BLaER1 treated with 17β-estradiol and CSF1 and Interleukin-3, amounts not matched to agents 10 nM and 100 nM (cell line): ENCODE data around the gene ARID1A.
A peak's percentile ranks its signal among the peaks of the same experiment; 100 is the strongest.

Experiments used
- H3K27ac ChIP-seq, 11 experiments: shearing (Covaris generic); formaldehyde crosslinking; 2 replicates each; pipeline ENCODE4 v1.8.1; 2022
- H3K27me3 ChIP-seq, 11 experiments: shearing (Covaris generic); formaldehyde crosslinking; 2 replicates each; pipeline ENCODE4 v1.8.1; 2022
- H3K36me3 ChIP-seq, 11 experiments: shearing (Covaris generic); formaldehyde crosslinking; 2 replicates each; pipeline ENCODE4 v1.8.1; 2022
- H3K4me1 ChIP-seq, 10 experiments: shearing (Covaris generic); formaldehyde crosslinking; 2 replicates each; pipeline ENCODE4 v1.8.1; 2022
- H3K4me2 ChIP-seq, 11 experiments: shearing (Covaris generic); formaldehyde crosslinking; 2 replicates each; pipeline ENCODE4 v1.8.1; 2022
- H3K4me3 ChIP-seq, 10 experiments: shearing (Covaris generic); formaldehyde crosslinking; 2 replicates each; pipeline ENCODE4 v1.8.1; 2022
- H3K9ac ChIP-seq, 11 experiments: shearing (Covaris generic); formaldehyde crosslinking; 2 replicates each; pipeline ENCODE4 v1.8.1; 2022
- H3K9me3 ChIP-seq, 11 experiments: shearing (Covaris generic); formaldehyde crosslinking; replicated peaks in 1 of 11; 2 replicates each; pipeline ENCODE4 v1.8.1; 2022
- H4K20me1 ChIP-seq, 11 experiments: shearing (Covaris generic); formaldehyde crosslinking; 2 replicates each; pipeline ENCODE4 v1.8.1; 2022
- Cebpa-rat ChIP-seq, 11 experiments: shearing (Covaris generic); IDR thresholded peaks; 2 replicates each; pipeline ENCODE4 v1.8.1; 2022

ARID1A gene

DNA sequence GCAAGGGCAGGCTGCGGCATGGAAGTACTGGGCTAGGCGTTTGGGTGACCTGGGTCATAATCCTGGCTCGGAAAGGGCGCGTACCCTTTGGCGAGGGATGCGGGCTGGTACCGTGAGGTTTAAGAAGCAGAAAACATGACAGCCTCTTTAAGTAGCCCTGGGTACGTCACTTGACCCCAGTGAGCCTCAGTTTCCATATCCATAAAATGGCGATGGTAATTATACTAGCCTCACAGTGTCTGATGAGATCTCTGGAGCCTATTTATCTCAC lies 92.6 kb downstream of the ARID1A start:
- Histone ChIP-seq H3K9ac (peak overlapping the region; percentile 92 to 98 (median 95)), H3K4me1 (peaks cover 77 to 86% (median 84%) of the 10 kb centered on the region in 10 experiments), H3K27ac (peak overlapping the region; percentile 95 to 99 (median 98)), H3K4me2 (peak overlapping the region; percentile 91 to 100 (median 97)), H4K20me1 (no peaks in the 10 kb centered on the region), H3K4me3 (peak overlapping the region; percentile 65 to 81 (median 72)), H3K27me3 (no peaks in the 10 kb centered on the region), H3K9me3 (no peaks in the 10 kb centered on the region), H3K36me3 (peaks cover 0 to 9% (median 3%) of the 10 kb centered on the region in 11 experiments; a peak in 12 of 22 replicates)
- TF ChIP-seq Cebpa-rat (IDR thresholded peaks at IDR 0.05), result no peak

DNA sequence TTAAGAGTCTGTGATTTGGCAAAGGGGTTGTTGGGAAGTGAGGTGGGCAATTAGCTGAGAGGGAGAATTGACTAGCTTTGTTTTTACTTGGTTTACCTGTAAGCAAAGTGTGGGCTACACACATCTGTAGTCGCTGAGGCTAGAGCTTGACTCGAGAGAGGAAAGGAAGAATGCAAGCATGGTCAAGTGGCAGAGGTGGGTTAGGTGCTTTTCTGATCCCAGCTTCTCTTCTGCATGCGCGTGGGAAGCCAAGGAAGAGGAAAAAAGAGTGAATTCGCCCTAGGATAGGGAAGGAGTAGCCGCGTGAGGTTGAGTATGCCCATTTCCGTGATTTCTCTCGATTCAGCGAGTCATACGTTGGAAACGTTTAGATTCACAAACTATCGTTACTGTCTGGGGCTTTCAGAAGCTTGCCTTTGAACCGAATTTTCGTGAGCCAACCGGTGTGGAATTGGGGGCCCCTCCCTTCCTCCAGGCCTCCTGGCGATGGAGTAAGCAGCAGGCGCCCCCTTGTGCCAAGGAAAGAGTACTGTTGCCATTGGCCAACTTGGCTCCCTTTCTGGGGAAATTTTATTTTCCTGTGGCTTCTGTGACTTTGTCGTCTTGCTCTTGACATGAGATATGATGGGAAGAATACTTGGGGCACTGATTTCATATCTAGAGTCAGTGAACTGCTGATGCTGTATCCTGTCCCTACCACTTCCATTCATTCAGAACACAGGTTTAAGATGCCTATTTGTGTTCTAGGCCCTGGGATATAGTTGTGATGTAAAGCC lies 93.2 kb downstream of the ARID1A start:
- H3K4me2 ChIP-seq, result peak overlapping the region; percentile 91 to 100 (median 97)
- no peak for TF ChIP-seq Cebpa-rat (IDR thresholded peaks at IDR 0.05)
- no peaks in the 10 kb centered on the region for H3K27me3 ChIP-seq
- H3K27ac ChIP-seq, result peak overlapping the region; percentile 95 to 99 (median 98)
- H3K4me1 ChIP-seq, result peaks cover 71 to 81% (median 79%) of the 10 kb centered on the region in 10 experiments
- peak overlapping the region; percentile 65 to 81 (median 72) for H3K4me3 ChIP-seq
- no peaks in the 10 kb centered on the region for H3K9me3 ChIP-seq
- H3K9ac ChIP-seq, result peak overlapping the region; percentile 92 to 98 (median 95)
- peaks cover 0 to 7% (median 4%) of the 10 kb centered on the region in 11 experiments; a peak in 14 of 22 replicates for H3K36me3 ChIP-seq
- H4K20me1 ChIP-seq, result no peaks in the 10 kb centered on the region

DNA sequence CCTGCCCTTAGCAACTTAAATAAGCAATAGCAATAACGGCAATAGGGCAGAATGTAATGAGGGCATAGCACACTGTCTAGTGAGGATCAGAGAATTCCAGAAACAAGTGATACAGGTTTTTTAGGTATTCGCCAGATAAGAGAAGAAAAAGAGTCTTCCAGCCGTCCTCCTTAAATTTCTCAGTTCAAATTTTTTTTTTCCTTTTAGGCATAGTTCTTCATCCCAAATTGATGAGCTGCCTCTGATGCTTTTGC lies 93.7 kb downstream of the ARID1A start:
- H3K27ac ChIP-seq, result peak overlapping the region in 8 of 11 experiments; percentile 1 to 99 (median 97); a peak in 14 of 22 replicates
- H3K27me3 ChIP-seq, result no peaks in the 10 kb centered on the region
- H3K4me3 ChIP-seq, result 0 out of 20 replicates have a peak overlapping the region, but pooled peaks of 1 of the 10 experiments have one; percentile 81
- peak overlapping the region; percentile 15 to 98 (median 95); a peak in 19 of 22 replicates for H3K9ac ChIP-seq
- no peaks in the 10 kb centered on the region for H4K20me1 ChIP-seq
- peak overlapping the region; percentile 91 to 100 (median 97) for H3K4me2 ChIP-seq
- peaks cover 0 to 12% (median 9%) of the 10 kb centered on the region in 11 experiments; a peak in 14 of 22 replicates for H3K36me3 ChIP-seq
- no peak for TF ChIP-seq Cebpa-rat (IDR thresholded peaks at IDR 0.05)
- H3K4me1 ChIP-seq, result peaks cover 66 to 75% (median 73%) of the 10 kb centered on the region in 10 experiments
- no peaks in the 10 kb centered on the region for H3K9me3 ChIP-seq

DNA sequence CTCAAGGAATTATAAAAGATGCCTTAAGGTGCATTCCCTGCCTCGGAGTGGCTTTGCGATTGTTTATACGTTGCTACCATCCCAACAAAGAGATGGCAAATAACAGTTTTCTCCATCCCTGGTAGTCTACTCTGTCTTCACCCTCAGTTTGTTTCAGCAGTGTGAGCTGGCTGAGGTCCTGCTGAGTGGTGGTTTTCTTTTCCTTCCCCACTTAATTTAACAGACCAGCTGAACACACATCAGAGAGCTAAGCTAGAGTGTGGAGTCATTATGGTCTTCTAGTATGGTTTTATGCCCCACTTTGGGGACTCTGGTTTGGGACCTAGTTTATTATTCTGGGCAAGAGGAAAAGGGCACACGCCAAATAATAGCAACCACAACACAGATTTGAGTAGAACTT lies 94.1 kb downstream of the ARID1A start:
- Histone ChIP-seq H3K4me1 (peaks cover 62 to 71% (median 70%) of the 10 kb centered on the region in 10 experiments), H3K4me3 (no peak overlapping the region), H3K9ac (peak overlapping the region; percentile 15 to 98 (median 95); a peak in 18 of 22 replicates), H3K9me3 (no peaks in the 10 kb centered on the region), H3K4me2 (peak overlapping the region; percentile 91 to 100 (median 97)), H3K27me3 (no peaks in the 10 kb centered on the region), H3K27ac (peak overlapping the region in 8 of 11 experiments; percentile 1 to 99 (median 97); a peak in 12 of 22 replicates), H4K20me1 (no peaks in the 10 kb centered on the region), H3K36me3 (peaks cover 0 to 16% (median 13%) of the 10 kb centered on the region in 11 experiments; a peak in 14 of 22 replicates)
- TF ChIP-seq Cebpa-rat (IDR thresholded peaks at IDR 0.05), result no peak

DNA sequence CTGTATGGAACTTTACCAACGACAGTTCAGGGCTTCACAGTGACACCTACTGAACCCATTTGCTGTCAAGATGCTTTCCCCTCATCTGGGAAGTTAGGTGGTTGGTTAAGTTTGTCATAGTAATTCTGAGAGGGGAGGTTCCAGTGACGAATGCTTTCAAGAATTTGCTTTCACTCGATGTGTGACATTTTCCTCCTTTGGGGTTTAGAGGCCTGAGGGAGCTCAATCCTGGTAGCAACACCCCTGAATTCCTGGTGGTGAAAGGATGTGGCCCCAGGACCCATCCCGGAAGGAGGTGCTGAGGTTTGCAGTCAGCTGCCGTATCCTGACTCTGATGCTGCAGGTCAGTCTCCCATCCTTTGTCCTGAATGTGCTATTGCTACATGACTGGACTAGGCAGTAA lies 94.7 kb downstream of the ARID1A start:
- Histone ChIP-seq H3K4me3 (no peak overlapping the region), H3K4me1 (peaks cover 56 to 65% (median 63%) of the 10 kb centered on the region in 10 experiments), H3K9ac (peak overlapping the region; percentile 15 to 98 (median 92); a peak in 17 of 22 replicates), H3K36me3 (peaks cover 0 to 21% (median 17%) of the 10 kb centered on the region in 11 experiments; a peak in 14 of 22 replicates), H3K9me3 (no peaks in the 10 kb centered on the region), H4K20me1 (no peaks in the 10 kb centered on the region), H3K27me3 (no peaks in the 10 kb centered on the region), H3K27ac (peak overlapping the region in 7 of 11 experiments; percentile 16 to 99 (median 98); a peak in 14 of 22 replicates), H3K4me2 (peak overlapping the region; percentile 91 to 100 (median 97))
- no peak for TF ChIP-seq Cebpa-rat (IDR thresholded peaks at IDR 0.05)

DNA sequence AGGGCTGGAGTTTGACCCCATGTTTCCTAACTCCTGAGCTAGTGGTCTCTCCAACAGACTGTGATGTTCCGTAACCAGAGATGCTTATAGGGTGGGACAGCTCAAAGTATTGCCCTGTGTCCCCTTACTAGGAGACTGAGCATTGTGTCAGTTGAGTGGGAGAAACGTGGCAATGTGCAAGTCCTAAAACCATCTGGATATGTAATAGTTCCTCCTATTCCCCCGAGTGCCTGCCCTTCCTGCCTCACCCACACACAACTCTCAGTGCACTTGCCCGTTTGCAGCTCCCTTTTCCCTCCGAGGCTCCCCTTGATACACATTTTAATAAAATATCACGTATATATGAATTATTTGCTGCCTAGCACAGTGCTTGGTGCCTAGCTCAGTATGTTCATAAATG lies 95.3 kb downstream of the ARID1A start:
- peak overlapping the region in 7 of 11 experiments; percentile 16 to 99 (median 98); a peak in 14 of 22 replicates for H3K27ac ChIP-seq
- no peaks in the 10 kb centered on the region for H3K9me3 ChIP-seq
- no peaks in the 10 kb centered on the region for H3K27me3 ChIP-seq
- peak overlapping the region in 2 of 10 experiments; percentile 16 to 34; a peak in 2 of 20 replicates for H3K4me3 ChIP-seq
- peak in 2 of 11 experiments; percentile 37 to 50; a peak in 2 of 22 replicates for TF ChIP-seq Cebpa-rat (IDR thresholded peaks at IDR 0.05)
- H4K20me1 ChIP-seq, result no peaks in the 10 kb centered on the region
- H3K4me1 ChIP-seq, result peaks cover 50 to 59% (median 57%) of the 10 kb centered on the region in 10 experiments
- peak overlapping the region; percentile 91 to 100 (median 97) for H3K4me2 ChIP-seq
- peak overlapping the region; percentile 15 to 98 (median 92); a peak in 17 of 22 replicates for H3K9ac ChIP-seq
- peaks cover 0 to 21% (median 17%) of the 10 kb centered on the region in 11 experiments; a peak in 14 of 22 replicates for H3K36me3 ChIP-seq

DNA sequence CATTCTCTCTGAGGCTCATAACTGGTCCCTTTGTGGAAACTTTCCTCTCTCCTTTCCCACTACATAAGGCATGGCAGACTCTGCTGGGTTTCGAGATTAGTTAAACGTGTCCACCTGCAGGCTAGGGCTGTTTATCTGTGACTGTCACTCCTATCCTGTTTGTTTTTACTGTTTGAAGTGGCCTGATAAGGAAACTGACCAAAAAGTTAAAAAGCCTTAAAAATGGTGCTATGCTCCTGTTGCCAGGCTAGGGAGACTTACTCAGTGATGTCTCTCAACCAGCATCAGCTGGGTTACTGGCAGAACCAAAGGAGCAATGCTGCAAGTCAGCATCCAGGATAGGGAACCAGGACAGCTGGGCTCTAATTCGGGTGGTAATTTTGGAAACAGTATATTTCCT lies 95.8 kb downstream of the ARID1A start:
- peaks cover 0 to 22% (median 17%) of the 10 kb centered on the region in 11 experiments; a peak in 14 of 22 replicates for H3K36me3 ChIP-seq
- peak overlapping the region in 2 of 10 experiments; percentile 16 to 34; a peak in 2 of 20 replicates for H3K4me3 ChIP-seq
- peak overlapping the region; percentile 4 to 97 (median 54); a peak in 14 of 22 replicates for H3K9ac ChIP-seq
- H4K20me1 ChIP-seq, result no peaks in the 10 kb centered on the region
- H3K27ac ChIP-seq, result peak overlapping the region in 6 of 11 experiments; percentile 57 to 99 (median 98); a peak in 9 of 22 replicates
- TF ChIP-seq Cebpa-rat (IDR thresholded peaks at IDR 0.05), result no peak
- H3K4me1 ChIP-seq, result peaks cover 46 to 55% (median 53%) of the 10 kb centered on the region in 10 experiments
- H3K9me3 ChIP-seq, result no peaks in the 10 kb centered on the region
- peak overlapping the region; percentile 91 to 100 (median 97) for H3K4me2 ChIP-seq
- H3K27me3 ChIP-seq, result no peaks in the 10 kb centered on the region

DNA sequence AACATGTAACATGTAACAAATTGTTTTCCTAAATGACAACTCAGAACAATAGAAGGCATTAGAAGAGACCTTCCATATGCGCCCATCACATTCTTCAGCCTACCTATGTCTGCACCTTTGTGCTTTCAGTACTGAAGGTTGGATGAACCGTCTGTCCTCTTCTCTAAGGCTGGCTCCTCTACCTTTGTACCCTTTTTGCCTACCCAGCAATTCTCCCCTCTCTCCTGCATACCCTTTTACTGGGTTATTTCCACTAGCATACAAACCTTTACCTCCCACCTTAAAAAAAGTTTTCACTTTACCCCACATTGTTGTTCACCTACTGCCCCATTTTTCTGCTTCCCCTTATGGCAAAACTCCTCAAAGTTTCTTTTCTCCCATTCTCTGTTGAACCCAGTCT lies 97.1 kb downstream of the ARID1A start:
- H3K4me2 ChIP-seq, result peak overlapping the region in 1 of 11 experiments; percentile 16; a peak in 1 of 22 replicates
- H3K4me3 ChIP-seq, result no peak overlapping the region
- H3K36me3 ChIP-seq, result peaks cover 0 to 33% (median 17%) of the 10 kb centered on the region in 11 experiments; a peak in 14 of 22 replicates
- TF ChIP-seq Cebpa-rat (IDR thresholded peaks at IDR 0.05), result no peak
- no peaks in the 10 kb centered on the region for H3K9me3 ChIP-seq
- no peaks in the 10 kb centered on the region for H4K20me1 ChIP-seq
- no peaks in the 10 kb centered on the region for H3K27me3 ChIP-seq
- H3K4me1 ChIP-seq, result peaks cover 40 to 57% (median 53%) of the 10 kb centered on the region in 10 experiments
- H3K27ac ChIP-seq, result no peak overlapping the region
- no peak overlapping the region for H3K9ac ChIP-seq

DNA sequence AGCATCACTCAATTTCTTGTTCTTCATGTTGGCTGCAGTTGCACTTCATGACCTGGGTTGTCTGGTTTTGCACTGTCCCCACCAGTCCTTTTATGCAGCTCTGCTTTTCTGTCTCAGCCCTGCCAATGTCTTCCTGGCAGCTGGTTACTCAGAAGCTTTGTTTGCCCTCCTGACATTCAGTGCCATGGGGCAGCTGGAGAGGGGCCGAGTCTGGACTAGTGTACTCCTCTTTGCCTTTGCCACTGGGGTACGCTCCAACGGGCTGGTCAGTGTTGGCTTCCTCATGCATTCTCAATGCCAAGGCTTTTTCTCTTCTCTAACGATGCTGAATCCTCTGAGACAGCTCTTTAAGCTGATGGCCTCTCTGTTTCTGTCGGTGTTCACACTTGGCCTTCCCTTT lies 98.6 kb downstream of the ARID1A start:
- H3K9ac ChIP-seq, result no peak overlapping the region

More for the DNA sequence above, 98.6 kb downstream of the ARID1A start:
- Histone ChIP-seq H3K4me2 (no peak overlapping the region), H3K4me1 (peaks cover 33 to 49% (median 44%) of the 10 kb centered on the region in 10 experiments), H3K27me3 (no peaks in the 10 kb centered on the region), H4K20me1 (no peaks in the 10 kb centered on the region), H3K27ac (no peak overlapping the region), H3K9me3 (no peaks in the 10 kb centered on the region), H3K4me3 (no peak overlapping the region), H3K36me3 (peaks cover 0 to 33% (median 17%) of the 10 kb centered on the region in 11 experiments; a peak in 14 of 22 replicates)
- TF ChIP-seq Cebpa-rat (IDR thresholded peaks at IDR 0.05), result no peak
